Duodenal mucosa (tissue), 2 donors: ENCODE results near the gene OSGIN1.

ENCODE experiments used
- H3K27ac ChIP-seq: one replicate; pipeline ENCODE4 v1.7.0; 2013; ENCODE audit warnings: low read depth, low read length
- H3K27me3 ChIP-seq, 2 donors: one replicate each; pipeline ENCODE4 v1.7.0; 2013; ENCODE audit warnings: low read length in 2 of 2, control low read depth in 1 of 2; ENCODE audit not compliant: insufficient read depth in 2 of 2, control insufficient read depth in 1 of 2
- H3K36me3 ChIP-seq, 2 donors: one replicate each; pipeline ENCODE4 v1.7.0; 2013; ENCODE audit warnings: low read length in 2 of 2, control low read depth in 1 of 2; ENCODE audit not compliant: insufficient read depth in 2 of 2, control insufficient read depth in 1 of 2
- H3K4me1 ChIP-seq, 2 donors: one replicate each; pipeline ENCODE4 v1.7.0; 2013; ENCODE audit warnings: low read length in 2 of 2, control low read depth in 1 of 2; ENCODE audit not compliant: insufficient read depth in 2 of 2, control insufficient read depth in 1 of 2
- H3K4me3 ChIP-seq, 2 donors: one replicate each; pipeline ENCODE4 v1.7.0; 2013; ENCODE audit warnings: low read length in 2 of 2, low read depth in 1 of 2
- H3K9ac ChIP-seq, 2 donors: one replicate each; pipeline ENCODE4 v1.7.0; 2013; ENCODE audit warnings: low read length in 2 of 2, low read depth in 1 of 2
- H3K9me3 ChIP-seq, 2 donors: one replicate each; pipeline ENCODE4 v1.7.0; 2013; ENCODE audit warnings: low read length in 2 of 2, control low read depth in 1 of 2; ENCODE audit not compliant: control insufficient read depth in 1 of 2

Gene OSGIN1

DNA sequence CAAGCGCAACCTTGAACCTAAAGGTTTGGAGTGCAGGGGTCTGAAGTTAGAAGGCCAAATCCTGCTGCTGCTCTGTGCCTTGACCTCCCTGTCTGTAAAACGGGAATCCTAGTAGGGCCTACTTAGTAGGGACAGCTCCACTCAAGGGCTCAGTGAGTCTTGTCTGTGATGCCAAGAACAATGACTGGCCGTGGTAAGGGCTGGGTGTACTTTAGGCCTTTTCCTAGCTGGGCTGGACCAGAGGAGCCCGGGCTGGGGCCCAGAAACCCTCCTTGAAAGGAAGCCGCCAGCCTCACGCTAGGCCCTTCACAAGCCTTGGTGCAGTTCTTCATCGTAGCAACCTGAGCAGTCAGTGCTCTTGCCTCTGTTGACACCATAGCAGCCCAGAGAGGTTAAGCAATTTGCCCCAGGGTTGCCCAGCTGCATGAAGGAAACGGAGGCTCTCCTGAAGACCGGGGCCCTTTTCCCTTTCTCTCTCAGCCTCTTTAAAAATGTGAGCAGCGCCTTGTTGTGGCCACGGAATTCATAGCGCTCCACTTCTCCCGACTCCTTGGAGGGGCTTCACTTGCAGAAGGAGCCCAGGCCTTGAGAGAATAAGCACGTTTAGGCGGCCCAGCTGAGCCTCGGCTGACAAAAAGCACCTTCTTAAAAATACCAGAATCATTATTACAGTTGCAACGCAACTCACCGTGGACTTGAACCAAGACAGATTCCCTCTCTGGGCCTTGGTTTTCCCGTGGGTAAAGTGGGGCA lies 19.4 kb downstream of the OSGIN1 start:
- Histone ChIP-seq H3K27me3 (peaks cover 0 to 4% of the 10 kb centered on the region in 2 donors), H3K9ac (no peak overlapping the region), H3K4me3 (no peak overlapping the region), H3K4me1 (peaks cover 0 to 8% of the 10 kb centered on the region in 2 donors), H3K36me3 (no peaks in the 10 kb centered on the region), H3K9me3 (no peaks in the 10 kb centered on the region), H3K27ac (no peak overlapping the region)

DNA sequence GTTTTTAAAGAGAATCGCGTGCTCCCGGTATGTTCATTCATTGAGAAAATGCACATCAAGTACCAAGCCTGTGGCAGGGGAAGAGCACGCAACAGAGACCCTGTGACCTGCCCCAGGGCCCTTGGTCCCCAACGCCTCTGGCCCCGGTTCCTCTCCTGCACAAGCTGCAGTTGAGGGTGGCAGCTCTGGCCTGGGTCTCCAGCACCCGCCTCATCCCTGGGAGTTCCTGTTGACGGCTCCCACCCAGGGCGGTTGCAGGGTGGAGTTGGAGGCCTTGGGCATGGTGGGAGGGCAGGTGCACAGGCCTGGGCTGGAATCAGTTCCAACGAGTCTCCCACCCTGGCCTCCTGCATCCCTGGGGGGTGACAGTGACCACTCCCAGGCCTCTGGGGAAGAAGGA lies 20.0 kb downstream of the OSGIN1 start:
- no peak overlapping the region for H3K9ac ChIP-seq
- H3K27ac ChIP-seq: no peak overlapping the region
- H3K4me1 ChIP-seq: peaks cover 0 to 8% of the 10 kb centered on the region in 2 donors
- H3K27me3 ChIP-seq: peaks cover 0 to 2% of the 10 kb centered on the region in 2 donors
- H3K4me3 ChIP-seq: no peak overlapping the region
- no peaks in the 10 kb centered on the region for H3K36me3 ChIP-seq
- H3K9me3 ChIP-seq: no peaks in the 10 kb centered on the region

GRCh38 chr16:83973581-83974385 lies 20.7 kb downstream of the OSGIN1 start:
- Histone ChIP-seq H3K27me3 (peaks cover 0 to 2% of the 10 kb centered on the region in 2 donors), H3K9ac (no peak overlapping the region), H3K4me3 (no peak overlapping the region), H3K27ac (no peak overlapping the region), H3K9me3 (peaks cover 6 to 7% of the 10 kb centered on the region in 2 donors), H3K36me3 (no peaks in the 10 kb centered on the region), H3K4me1 (peaks cover 0 to 8% of the 10 kb centered on the region in 2 donors)

DNA sequence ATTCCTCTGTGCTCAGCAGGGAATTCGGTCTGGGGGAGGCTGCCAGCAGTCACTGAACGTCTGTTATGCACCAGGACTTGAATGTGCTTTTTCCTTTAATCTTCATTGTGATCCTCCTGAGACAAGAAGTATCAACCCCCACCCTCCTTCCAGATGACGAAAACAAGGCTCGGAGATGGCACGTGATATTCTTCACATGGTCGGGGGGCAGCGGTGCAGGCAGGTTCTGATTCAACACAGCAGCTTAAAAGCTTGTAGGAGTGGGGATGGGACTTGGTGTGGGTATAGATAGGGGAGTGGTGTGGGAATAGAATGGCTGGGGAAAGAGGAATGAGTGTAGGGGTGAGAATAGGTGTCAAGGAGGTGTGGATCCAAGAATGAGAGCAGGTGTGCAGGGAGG lies 21.4 kb downstream of the OSGIN1 start:
- H3K9ac ChIP-seq: no peak overlapping the region
- peaks cover 0 to 8% of the 10 kb centered on the region in 2 donors for H3K4me1 ChIP-seq
- H3K9me3 ChIP-seq: peaks cover 7 to 10% of the 10 kb centered on the region in 2 donors
- H3K36me3 ChIP-seq: no peaks in the 10 kb centered on the region
- H3K27me3 ChIP-seq: peaks cover 0 to 2% of the 10 kb centered on the region in 2 donors
- no peak overlapping the region for H3K4me3 ChIP-seq
- no peak overlapping the region for H3K27ac ChIP-seq

DNA sequence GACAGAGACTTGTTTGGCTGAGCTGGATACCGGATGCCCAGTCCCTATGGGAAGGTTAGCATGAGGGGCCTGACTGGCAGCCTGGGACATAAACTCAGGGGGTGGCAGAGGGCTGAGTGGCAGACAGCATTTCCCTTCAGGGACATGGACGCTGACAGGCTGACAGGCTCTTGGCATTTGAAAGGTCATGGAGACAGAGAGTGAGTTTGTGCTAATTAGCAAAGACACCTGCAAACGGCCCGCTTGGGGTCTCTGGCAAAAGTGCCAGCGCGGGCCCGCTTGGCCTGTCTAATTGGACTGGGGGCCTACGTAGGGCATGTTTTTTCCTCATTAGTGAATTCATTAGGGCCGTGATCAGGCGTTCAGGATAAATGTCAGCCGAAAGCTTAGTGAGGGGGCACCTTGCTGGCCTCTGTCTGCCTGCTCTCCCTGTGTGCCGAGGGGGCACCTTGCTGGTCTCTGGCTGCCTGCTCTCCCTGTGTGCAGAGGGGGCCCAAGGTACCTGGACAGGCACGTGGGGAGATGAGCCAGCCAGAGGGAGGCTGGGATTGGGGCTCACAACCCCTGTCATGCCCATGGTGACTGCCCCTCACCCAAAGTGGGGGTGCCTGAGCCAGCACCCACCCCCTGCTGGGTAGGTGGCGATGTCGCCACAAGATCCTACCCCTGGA lies 22.7 kb downstream of the OSGIN1 start:
- Histone ChIP-seq H3K4me3 (no peak overlapping the region), H3K9me3 (peaks cover 7 to 10% of the 10 kb centered on the region in 2 donors), H3K27ac (no peak overlapping the region), H3K27me3 (no peaks in the 10 kb centered on the region), H3K9ac (no peak overlapping the region), H3K36me3 (no peaks in the 10 kb centered on the region), H3K4me1 (peaks cover 0 to 8% of the 10 kb centered on the region in 2 donors)

GRCh38 chr16:83977056-83977815 lies 24.2 kb downstream of the OSGIN1 start:
- peaks cover 7 to 10% of the 10 kb centered on the region in 2 donors for H3K9me3 ChIP-seq
- no peaks in the 10 kb centered on the region for H3K36me3 ChIP-seq
- H3K9ac ChIP-seq: no peak overlapping the region
- no peaks in the 10 kb centered on the region for H3K4me1 ChIP-seq
- no peaks in the 10 kb centered on the region for H3K27me3 ChIP-seq
- H3K27ac ChIP-seq: no peak overlapping the region
- no peak overlapping the region for H3K4me3 ChIP-seq

DNA sequence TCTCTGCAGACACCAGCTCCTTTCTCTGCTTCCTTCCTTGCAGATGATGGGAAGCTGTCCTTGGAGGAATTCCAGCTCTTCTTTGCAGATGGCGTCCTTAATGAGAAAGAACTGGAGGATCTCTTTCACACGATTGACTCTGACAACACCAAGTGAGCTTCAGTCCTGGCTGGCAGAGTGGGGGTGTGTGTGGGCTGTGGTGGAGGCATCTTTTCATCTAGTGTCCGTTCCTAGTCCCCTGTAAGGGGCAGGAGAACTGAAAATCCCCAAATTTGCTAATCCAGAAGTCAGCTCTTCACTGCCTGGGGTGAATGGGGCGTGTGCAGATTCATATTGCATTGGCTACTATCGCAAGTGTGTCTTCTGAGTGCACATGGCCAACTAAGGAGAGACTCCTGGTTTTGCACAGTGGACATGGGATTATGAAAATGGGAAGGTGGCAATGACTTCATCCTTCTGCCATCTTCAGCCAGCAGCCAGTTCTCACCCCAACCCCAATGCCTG lies 25.4 kb downstream of the OSGIN1 start:
- H3K27ac ChIP-seq: no peak overlapping the region
- no peaks in the 10 kb centered on the region for H3K27me3 ChIP-seq
- peaks cover 7 to 10% of the 10 kb centered on the region in 2 donors for H3K9me3 ChIP-seq
- H3K9ac ChIP-seq: no peak overlapping the region
- H3K4me3 ChIP-seq: no peak overlapping the region
- H3K36me3 ChIP-seq: no peaks in the 10 kb centered on the region
- no peaks in the 10 kb centered on the region for H3K4me1 ChIP-seq

- no peak overlapping the region for H3K27ac ChIP-seq
- H3K9ac ChIP-seq: no peak overlapping the region
- H3K4me1 ChIP-seq: no peaks in the 10 kb centered on the region
- H3K4me3 ChIP-seq: no peak overlapping the region
- no peaks in the 10 kb centered on the region for H3K27me3 ChIP-seq
- H3K36me3 ChIP-seq: no peaks in the 10 kb centered on the region
- H3K9me3 ChIP-seq: peaks cover 7 to 10% of the 10 kb centered on the region in 2 donors
These were observed 26.4 kb downstream of the OSGIN1 start for GRCh38 chr16:83979441-83979840.

- peaks cover 7 to 10% of the 10 kb centered on the region in 2 donors for H3K9me3 ChIP-seq
These were observed 27.8 kb downstream of the OSGIN1 start for GRCh38 chr16:83980794-83981193.

More at GRCh38 chr16:83980794-83981193, 27.8 kb downstream of the OSGIN1 start:
- Histone ChIP-seq H3K9ac (no peak overlapping the region), H3K4me3 (no peak overlapping the region), H3K27me3 (no peaks in the 10 kb centered on the region), H3K36me3 (no peaks in the 10 kb centered on the region), H3K4me1 (no peaks in the 10 kb centered on the region), H3K27ac (no peak overlapping the region)
